ENCODE data around the gene CDC42SE1. TPM values are rescaled to one million over a fixed set of nuclear protein-coding genes. Genes with fewer than 3 reads are reported as not detected.

Gene CDC42SE1
- polyA plus RNA-seq, 3 donors, result 62.1 to 302 (median 75.7) TPM

GRCh38 chr1:151051356-151052009 is 7.9 kb downstream of the CDC42SE1 start:
- peaks cover 58 to 65% of the 10 kb centered on the region in 2 donors for H3K36me3 Mint-ChIP-seq
- Histone ChIP-seq H3K79me2 (ENCODE audit: insufficient read depth, low read length) (peaks cover 27% of the 10 kb centered on the region), H4K20me1 (ENCODE audit: insufficient read depth, low read length) (peaks cover 78% of the 10 kb centered on the region), H3K9ac (ENCODE audit: insufficient read depth, low read length, poor library complexity, severe bottlenecking) (no peak overlapping the region), H2AFZ (ENCODE audit: insufficient read depth, low read depth, low read length, poor library complexity, severe bottlenecking) (no peak overlapping the region), H3K27me3 (ENCODE audit: control insufficient read depth in 2 of 2, insufficient read depth in 2 of 2, low read length in 2 of 2) (peaks cover 3 to 20% of the 10 kb centered on the region in 2 donors), H3K4me3 (replicated peaks in 1 of 3; ENCODE audit: low read depth in 2 of 3, low read length in 3 of 3) (no peak overlapping the region), H3K4me2 (replicated peaks; ENCODE audit: extremely low read depth, low read length, poor library complexity, severe bottlenecking) (no peak overlapping the region), H3K4me1 (ENCODE audit: control insufficient read depth in 1 of 2, insufficient read depth in 2 of 2, low read length in 2 of 2) (peaks cover 33 to 47% of the 10 kb centered on the region in 2 donors), H3K27ac (ENCODE audit: low read depth in 1 of 2, low read length in 2 of 2) (no peak overlapping the region), H3K36me3 (replicated peaks in 1 of 2; ENCODE audit: control insufficient read depth in 1 of 2, insufficient read depth in 2 of 2, low read length in 2 of 2) (peaks cover 54 to 55% of the 10 kb centered on the region in 2 donors), H3K9me3 (replicated peaks in 1 of 2; ENCODE audit: control insufficient read depth in 1 of 2, insufficient read depth in 1 of 2, low read length in 2 of 2) (no peaks in the 10 kb centered on the region)
- no peak for DNase-seq
- H3K9me3 Mint-ChIP-seq, result peaks cover 0 to 7% (median 0%) of the 10 kb centered on the region in 7 donors
- WGBS (ENCODE audit: insufficient coverage), result 100% methylated on average over 1 of the region's 2 CpGs
- TF ChIP-seq, protein P1, sequence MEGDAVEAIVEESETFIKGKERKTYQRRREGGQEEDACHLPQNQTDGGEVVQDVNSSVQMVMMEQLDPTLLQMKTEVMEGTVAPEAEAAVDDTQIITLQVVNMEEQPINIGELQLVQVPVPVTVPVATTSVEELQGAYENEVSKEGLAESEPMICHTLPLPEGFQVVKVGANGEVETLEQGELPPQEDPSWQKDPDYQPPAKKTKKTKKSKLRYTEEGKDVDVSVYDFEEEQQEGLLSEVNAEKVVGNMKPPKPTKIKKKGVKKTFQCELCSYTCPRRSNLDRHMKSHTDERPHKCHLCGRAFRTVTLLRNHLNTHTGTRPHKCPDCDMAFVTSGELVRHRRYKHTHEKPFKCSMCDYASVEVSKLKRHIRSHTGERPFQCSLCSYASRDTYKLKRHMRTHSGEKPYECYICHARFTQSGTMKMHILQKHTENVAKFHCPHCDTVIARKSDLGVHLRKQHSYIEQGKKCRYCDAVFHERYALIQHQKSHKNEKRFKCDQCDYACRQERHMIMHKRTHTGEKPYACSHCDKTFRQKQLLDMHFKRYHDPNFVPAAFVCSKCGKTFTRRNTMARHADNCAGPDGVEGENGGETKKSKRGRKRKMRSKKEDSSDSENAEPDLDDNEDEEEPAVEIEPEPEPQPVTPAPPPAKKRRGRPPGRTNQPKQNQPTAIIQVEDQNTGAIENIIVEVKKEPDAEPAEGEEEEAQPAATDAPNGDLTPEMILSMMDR (IDR thresholded peaks at IDR 0.05), result no peak
- intact Hi-C loops (cut with micrococcal nuclease), result no loop called here
- H3K27ac Mint-ChIP-seq, result peak overlapping the region in 3 of 7 donors; percentile 5 to 61 (median 43)
- H3K4me3 Mint-ChIP-seq, result no peak overlapping the region
- peaks cover 0 to 27% (median 24%) of the 10 kb centered on the region in 3 donors for H3K27me3 Mint-ChIP-seq (ENCODE audit: low read depth in 3 of 3)
- peaks cover 59% of the 10 kb centered on the region for H3K4me1 Mint-ChIP-seq

DNA sequence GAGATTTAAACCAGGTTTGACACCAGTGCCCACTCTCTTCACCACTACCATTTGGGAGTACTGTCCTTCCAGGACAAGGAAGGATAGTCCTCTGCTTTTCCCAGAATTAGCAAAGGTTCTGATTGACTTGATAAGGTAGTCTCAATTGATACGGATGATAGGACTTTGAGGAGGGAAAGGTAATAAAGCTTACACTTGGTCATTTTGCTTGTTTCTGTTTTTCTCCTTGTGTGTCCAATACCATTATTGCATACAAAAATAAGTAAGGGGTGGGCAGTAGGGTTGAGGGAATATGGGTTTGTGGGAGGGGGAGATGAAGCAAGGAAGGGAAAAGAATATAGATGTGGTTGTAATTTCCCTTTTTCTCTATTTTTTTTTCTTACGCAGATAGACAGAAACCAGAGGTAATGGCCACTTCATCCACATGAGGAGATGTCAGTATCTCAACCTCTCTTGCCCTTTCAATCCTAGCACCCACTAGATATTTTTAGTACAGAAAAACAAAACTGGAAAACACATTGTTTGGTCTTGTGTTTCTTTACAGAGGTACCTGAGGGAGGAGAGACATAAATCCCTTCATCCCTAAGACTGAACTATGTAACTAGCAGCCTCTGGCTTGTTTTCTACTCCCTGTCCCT is 9.3 kb downstream of the CDC42SE1 start:
- no peak overlapping the region for H2AFZ ChIP-seq (ENCODE audit: insufficient read depth, low read depth, low read length, poor library complexity, severe bottlenecking)
- TF ChIP-seq, protein P1 (IDR thresholded peaks at IDR 0.05), result no peak
- peaks cover 0 to 32% (median 27%) of the 10 kb centered on the region in 3 donors for H3K27me3 Mint-ChIP-seq (ENCODE audit: low read depth in 3 of 3)
- no CpG with 5 or more reads among the region's 2 CpGs for WGBS (ENCODE audit: insufficient coverage)
- no peak overlapping the region for H3K4me3 ChIP-seq (replicated peaks in 1 of 3; ENCODE audit: low read depth in 2 of 3, low read length in 3 of 3)
- intact Hi-C loops (cut with micrococcal nuclease), result no loop called here
- H3K27ac Mint-ChIP-seq, result peak overlapping the region in 1 of 7 donors; percentile 25
- H3K4me3 Mint-ChIP-seq, result no peak overlapping the region
- peaks cover 44 to 45% of the 10 kb centered on the region in 2 donors for H3K36me3 ChIP-seq (replicated peaks in 1 of 2; ENCODE audit: control insufficient read depth in 1 of 2, insufficient read depth in 2 of 2, low read length in 2 of 2)
- H3K27ac ChIP-seq (ENCODE audit: low read depth in 1 of 2, low read length in 2 of 2), result no peak overlapping the region
- no peaks in the 10 kb centered on the region for H3K9me3 ChIP-seq (replicated peaks in 1 of 2; ENCODE audit: control insufficient read depth in 1 of 2, insufficient read depth in 1 of 2, low read length in 2 of 2)
- H3K9me3 Mint-ChIP-seq, result peaks cover 0 to 7% (median 0%) of the 10 kb centered on the region in 7 donors
- peaks cover 50 to 53% of the 10 kb centered on the region in 2 donors for H3K36me3 Mint-ChIP-seq
- DNase-seq, result no peak
- H3K4me2 ChIP-seq (replicated peaks; ENCODE audit: extremely low read depth, low read length, poor library complexity, severe bottlenecking), result no peak overlapping the region
- H4K20me1 ChIP-seq (ENCODE audit: insufficient read depth, low read length), result peaks cover 65% of the 10 kb centered on the region
- peaks cover 3 to 20% of the 10 kb centered on the region in 2 donors for H3K27me3 ChIP-seq (ENCODE audit: control insufficient read depth in 2 of 2, insufficient read depth in 2 of 2, low read length in 2 of 2)
- H3K4me1 Mint-ChIP-seq, result peaks cover 56% of the 10 kb centered on the region
- peaks cover 14% of the 10 kb centered on the region for H3K79me2 ChIP-seq (ENCODE audit: insufficient read depth, low read length)
- peaks cover 29 to 43% of the 10 kb centered on the region in 2 donors for H3K4me1 ChIP-seq (ENCODE audit: control insufficient read depth in 1 of 2, insufficient read depth in 2 of 2, low read length in 2 of 2)
- no peak overlapping the region for H3K9ac ChIP-seq (ENCODE audit: insufficient read depth, low read length, poor library complexity, severe bottlenecking)
